Measurements from ENCODE around the gene ACTL8. TPM values are rescaled to one million over a fixed set of nuclear protein-coding genes. Genes with fewer than 3 reads are reported as not detected.

The ACTL8 gene
- total and polyA plus RNA-seq, 2 donors: not detected

- DNase-seq (ENCODE audit: extremely low spot score): no peak
- Histone ChIP-seq H3K27ac (ENCODE audit: low read depth) (no peak overlapping the region), H3K36me3 (ENCODE audit: insufficient read depth) (no peaks in the 10 kb centered on the region), H3K4me3 (ENCODE audit: low read depth, low read length) (no peak overlapping the region), H3K4me1 (ENCODE audit: insufficient read depth) (no peaks in the 10 kb centered on the region)
- 50% methylated on average over 12 of the region's 12 CpGs for whole genome bisulfite sequencing
Observed at GRCh38 chr1:17837233-17838030, 82.3 kb downstream of the ACTL8 start.

GRCh38 chr1:17839641-17840196 is 84.6 kb downstream of the ACTL8 start:
- DNase-seq (ENCODE audit: extremely low spot score): no peak
- 78% methylated on average over 8 of the region's 8 CpGs for WGBS
- Histone ChIP-seq H3K4me3 (ENCODE audit: low read depth, low read length) (no peak overlapping the region), H3K36me3 (ENCODE audit: insufficient read depth) (no peaks in the 10 kb centered on the region), H3K4me1 (ENCODE audit: insufficient read depth) (no peaks in the 10 kb centered on the region), H3K27ac (ENCODE audit: low read depth) (no peak overlapping the region)

GRCh38 chr1:17841944-17842343 is 86.8 kb downstream of the ACTL8 start:
- Histone ChIP-seq H3K4me1 (ENCODE audit: insufficient read depth) (no peaks in the 10 kb centered on the region), H3K36me3 (ENCODE audit: insufficient read depth) (no peaks in the 10 kb centered on the region), H3K4me3 (ENCODE audit: low read depth, low read length) (no peak overlapping the region), H3K27ac (ENCODE audit: low read depth) (no peak overlapping the region)
- no peak for DNase-seq (ENCODE audit: extremely low spot score)
- WGBS: 57% methylated on average over 2 of the region's 2 CpGs

GRCh38 chr1:17842686-17843085 is 87.6 kb downstream of the ACTL8 start:
- Histone ChIP-seq H3K4me1 (ENCODE audit: insufficient read depth) (no peaks in the 10 kb centered on the region), H3K27ac (ENCODE audit: low read depth) (no peak overlapping the region), H3K36me3 (ENCODE audit: insufficient read depth) (no peaks in the 10 kb centered on the region), H3K4me3 (ENCODE audit: low read depth, low read length) (no peak overlapping the region)
- DNase-seq (ENCODE audit: extremely low spot score): no peak
- 33% methylated on average over 5 of the region's 5 CpGs for WGBS

GRCh38 chr1:17844185-17844826 is 89.2 kb downstream of the ACTL8 start:
- H3K4me3 ChIP-seq (ENCODE audit: low read depth, low read length): no peak overlapping the region
- H3K36me3 ChIP-seq (ENCODE audit: insufficient read depth): no peaks in the 10 kb centered on the region
- no peaks in the 10 kb centered on the region for H3K4me1 ChIP-seq (ENCODE audit: insufficient read depth)
- WGBS: 28% methylated on average over 10 of the region's 10 CpGs
- H3K27ac ChIP-seq (ENCODE audit: low read depth): no peak overlapping the region
- DNase-seq (ENCODE audit: extremely low spot score): no peak

DNA sequence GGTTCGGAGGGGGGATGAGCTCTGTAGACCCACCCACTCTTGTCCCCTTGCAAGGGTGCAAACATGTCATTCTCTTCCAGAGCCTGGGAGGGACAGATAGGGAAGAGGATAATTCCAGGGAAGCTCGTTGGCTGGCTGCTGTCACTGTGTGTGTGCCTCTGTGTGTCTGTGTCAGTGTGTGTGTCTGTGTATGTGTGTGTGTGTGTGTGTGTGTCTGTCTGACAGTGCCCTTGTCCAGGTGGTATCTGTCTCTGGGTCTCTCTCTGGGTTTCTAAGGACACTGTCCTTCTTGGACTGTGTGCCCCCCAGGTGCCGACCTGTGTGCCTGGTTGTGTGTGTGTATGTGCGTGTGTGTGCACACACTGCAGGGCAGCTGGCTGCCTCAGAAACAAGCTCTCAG is 90.5 kb downstream of the ACTL8 start:
- H3K4me1 ChIP-seq (ENCODE audit: insufficient read depth): no peaks in the 10 kb centered on the region
- H3K4me3 ChIP-seq (ENCODE audit: low read depth, low read length): no peak overlapping the region
- no peak for DNase-seq (ENCODE audit: extremely low spot score)
- 47% methylated on average over 4 of the region's 4 CpGs for WGBS
- H3K27ac ChIP-seq (ENCODE audit: low read depth): no peak overlapping the region
- no peaks in the 10 kb centered on the region for H3K36me3 ChIP-seq (ENCODE audit: insufficient read depth)

DNA sequence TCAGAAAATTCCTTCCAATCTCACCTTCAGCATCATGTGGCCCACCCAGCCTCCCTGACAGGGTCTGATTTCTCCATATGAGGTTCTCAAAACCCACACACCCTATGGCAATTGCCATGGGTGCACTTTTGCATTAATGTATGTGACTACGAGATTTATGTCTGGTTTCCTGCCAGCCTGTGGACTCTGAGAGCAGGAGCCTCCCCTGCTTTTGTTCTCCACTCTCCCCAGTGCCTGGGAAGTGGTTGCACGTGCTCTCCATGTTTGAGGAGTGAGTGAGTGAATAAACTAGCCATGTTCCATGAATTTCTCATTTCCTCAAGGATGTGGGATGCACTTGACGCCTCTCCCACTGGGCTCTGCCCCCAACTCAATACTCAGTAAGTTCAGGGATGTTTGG is 91.2 kb downstream of the ACTL8 start:
- WGBS: 47% methylated on average over 3 of the region's 3 CpGs
- H3K4me1 ChIP-seq (ENCODE audit: insufficient read depth): no peaks in the 10 kb centered on the region
- DNase-seq (ENCODE audit: extremely low spot score): no peak
- H3K4me3 ChIP-seq (ENCODE audit: low read depth, low read length): no peak overlapping the region
- no peak overlapping the region for H3K27ac ChIP-seq (ENCODE audit: low read depth)
- no peaks in the 10 kb centered on the region for H3K36me3 ChIP-seq (ENCODE audit: insufficient read depth)

DNA sequence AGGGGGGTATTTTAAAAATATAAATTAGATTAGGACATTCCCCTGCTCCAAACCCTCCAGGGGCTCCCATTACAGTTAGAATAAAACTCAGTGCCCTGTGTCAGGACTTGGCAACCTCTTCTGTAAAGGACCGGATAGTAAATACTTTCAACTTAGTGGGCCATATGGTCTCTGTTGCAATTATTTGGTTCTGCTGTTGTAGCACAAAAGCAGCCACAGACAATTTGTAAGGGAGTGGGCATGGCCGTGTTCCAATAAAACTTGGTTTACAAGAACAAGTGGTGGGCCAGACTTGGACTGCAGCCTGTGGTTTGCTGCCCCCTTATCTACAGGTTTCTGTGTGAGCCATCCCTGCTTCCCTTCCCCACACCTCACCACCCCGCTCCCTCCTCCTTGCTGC is 92.0 kb downstream of the ACTL8 start:
- DNase-seq (ENCODE audit: extremely low spot score): no peak
- Histone ChIP-seq H3K36me3 (ENCODE audit: insufficient read depth) (no peaks in the 10 kb centered on the region), H3K4me3 (ENCODE audit: low read depth, low read length) (no peak overlapping the region), H3K4me1 (ENCODE audit: insufficient read depth) (no peaks in the 10 kb centered on the region), H3K27ac (ENCODE audit: low read depth) (no peak overlapping the region)
- WGBS: 40% methylated on average over 3 of the region's 3 CpGs

DNA sequence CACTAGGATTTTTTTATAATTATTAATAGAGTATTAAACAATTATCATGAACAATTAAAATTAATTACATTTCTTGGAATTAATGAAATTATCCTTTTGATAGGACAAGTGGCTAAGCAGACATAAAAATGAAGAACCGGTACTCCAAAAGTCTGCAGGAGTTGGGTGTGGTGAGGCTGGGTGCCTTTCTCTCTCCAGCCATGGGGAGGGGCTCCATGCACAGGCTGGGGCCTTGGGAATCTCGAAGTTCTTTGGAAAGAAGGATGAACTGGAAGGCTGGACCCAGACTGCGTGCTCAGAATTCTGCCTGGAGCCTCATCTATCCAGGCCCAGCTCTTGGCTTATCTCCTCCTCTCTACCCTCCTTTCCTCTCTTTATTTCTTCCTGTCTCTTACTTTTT is 94.1 kb downstream of the ACTL8 start:
- WGBS: 68% methylated on average over 3 of the region's 3 CpGs
- H3K4me1 ChIP-seq (ENCODE audit: insufficient read depth): no peaks in the 10 kb centered on the region
- no peaks in the 10 kb centered on the region for H3K36me3 ChIP-seq (ENCODE audit: insufficient read depth)
- no peak overlapping the region for H3K27ac ChIP-seq (ENCODE audit: low read depth)
- no peak for DNase-seq (ENCODE audit: extremely low spot score)
- no peak overlapping the region for H3K4me3 ChIP-seq (ENCODE audit: low read depth, low read length)

DNA sequence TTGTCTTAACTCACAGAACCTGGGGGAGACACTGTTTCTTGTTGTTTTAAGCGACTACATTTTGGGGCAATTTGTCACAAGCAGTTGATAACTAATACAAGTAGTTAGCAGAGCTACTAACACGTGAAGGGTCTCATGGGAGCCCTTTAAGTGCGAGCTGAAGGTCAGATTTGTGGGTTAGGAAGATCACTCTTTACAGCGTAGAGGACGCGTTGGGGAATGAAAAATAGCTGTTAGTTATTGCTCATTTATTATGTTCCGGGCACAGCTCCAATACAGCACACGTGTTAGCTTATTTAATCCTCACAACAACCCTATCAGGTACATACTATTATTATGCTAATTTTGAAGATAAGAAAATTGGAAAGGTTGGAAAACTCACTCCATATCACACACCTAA is 95.9 kb downstream of the ACTL8 start:
- 76% methylated on average over 8 of the region's 8 CpGs for WGBS
- H3K36me3 ChIP-seq (ENCODE audit: insufficient read depth): no peaks in the 10 kb centered on the region
- DNase-seq (ENCODE audit: extremely low spot score): no peak
- no peaks in the 10 kb centered on the region for H3K4me1 ChIP-seq (ENCODE audit: insufficient read depth)
- no peak overlapping the region for H3K4me3 ChIP-seq (ENCODE audit: low read depth, low read length)
- no peak overlapping the region for H3K27ac ChIP-seq (ENCODE audit: low read depth)

DNA sequence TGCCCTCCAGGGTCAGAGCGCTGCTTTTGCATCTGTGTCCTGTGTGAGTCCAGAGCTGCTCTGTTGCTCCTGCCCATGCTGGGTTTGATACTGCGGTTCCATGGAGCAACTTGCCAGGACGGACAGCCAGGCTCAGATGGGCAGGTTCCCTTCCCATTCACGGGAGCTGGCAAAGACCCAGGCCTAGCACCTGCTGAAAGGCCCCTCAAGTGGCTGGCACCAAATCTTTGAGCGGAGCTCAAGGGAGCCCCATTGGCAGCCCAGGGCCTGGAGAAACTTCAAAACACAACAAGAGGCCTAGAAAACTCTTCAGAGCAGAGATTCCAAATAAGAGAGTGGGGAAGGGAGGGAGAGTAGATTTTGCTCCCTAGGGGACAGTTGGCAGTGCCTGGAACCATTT is 97.2 kb downstream of the ACTL8 start:
- WGBS: 87% methylated on average over 5 of the region's 5 CpGs
- Histone ChIP-seq H3K36me3 (ENCODE audit: insufficient read depth) (no peaks in the 10 kb centered on the region), H3K27ac (ENCODE audit: low read depth) (no peak overlapping the region), H3K4me1 (ENCODE audit: insufficient read depth) (no peaks in the 10 kb centered on the region), H3K4me3 (ENCODE audit: low read depth, low read length) (no peak overlapping the region)
- no peak for DNase-seq (ENCODE audit: extremely low spot score)

GRCh38 chr1:17853241-17853935 is 98.3 kb downstream of the ACTL8 start:
- Histone ChIP-seq H3K36me3 (ENCODE audit: insufficient read depth) (no peaks in the 10 kb centered on the region), H3K4me3 (ENCODE audit: low read depth, low read length) (no peak overlapping the region), H3K27ac (ENCODE audit: low read depth) (no peak overlapping the region), H3K4me1 (ENCODE audit: insufficient read depth) (no peaks in the 10 kb centered on the region)
- WGBS: 69% methylated on average over 11 of the region's 11 CpGs
- no peak for DNase-seq (ENCODE audit: extremely low spot score)

GRCh38 chr1:17856496-17857108 is 101.5 kb downstream of the ACTL8 start:
- Histone ChIP-seq H3K4me3 (ENCODE audit: low read depth, low read length) (no peak overlapping the region), H3K36me3 (ENCODE audit: insufficient read depth) (no peaks in the 10 kb centered on the region), H3K27ac (ENCODE audit: low read depth) (no peak overlapping the region), H3K4me1 (ENCODE audit: insufficient read depth) (no peaks in the 10 kb centered on the region)
- no peak for DNase-seq (ENCODE audit: extremely low spot score)
- WGBS: 71% methylated on average over 7 of the region's 7 CpGs

Data from urinary bladder (tissue), 4 donors.